ENCODE measurements around the gene SORBS2.
A peak's percentile ranks its signal among the peaks of the same experiment; 100 is the strongest.

Gene SORBS2

DNA sequence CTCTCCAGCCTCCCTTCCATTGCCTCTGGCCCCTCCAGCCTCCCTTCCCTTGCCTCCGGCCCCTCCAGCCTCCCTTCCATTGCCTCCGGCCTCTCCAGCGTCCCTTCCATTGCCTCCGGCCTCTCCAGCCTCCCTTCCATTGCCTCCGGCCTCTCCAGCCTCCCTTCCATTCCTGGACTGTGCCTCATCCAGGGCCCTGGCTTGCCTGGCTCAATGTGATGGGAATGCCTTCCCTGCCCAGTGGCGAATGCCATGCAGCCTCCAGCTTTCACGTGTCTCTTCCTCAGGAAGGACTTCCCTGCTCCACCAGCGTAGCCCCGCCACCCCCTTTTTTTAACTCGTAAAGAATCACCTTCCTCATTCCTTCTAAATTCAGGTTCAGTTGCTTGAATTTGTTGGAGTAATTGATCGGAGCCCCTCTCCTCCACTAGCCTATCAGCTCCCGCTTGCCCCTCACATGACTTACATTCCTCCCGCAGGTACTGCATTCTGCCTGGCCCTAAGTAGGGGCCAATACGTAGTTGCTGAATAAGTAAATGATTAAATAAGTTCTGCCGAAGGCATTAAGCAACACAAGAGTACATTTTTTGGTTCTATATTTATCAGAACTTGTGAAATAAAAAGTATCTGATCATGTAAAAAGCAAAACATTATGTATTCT lies 30.3 kb downstream of the SORBS2 start:
- H3K4me3 ChIP-seq (ENCODE audit: low read depth, low read length) = no peak overlapping the region
- TF ChIP-seq, protein P1, sequence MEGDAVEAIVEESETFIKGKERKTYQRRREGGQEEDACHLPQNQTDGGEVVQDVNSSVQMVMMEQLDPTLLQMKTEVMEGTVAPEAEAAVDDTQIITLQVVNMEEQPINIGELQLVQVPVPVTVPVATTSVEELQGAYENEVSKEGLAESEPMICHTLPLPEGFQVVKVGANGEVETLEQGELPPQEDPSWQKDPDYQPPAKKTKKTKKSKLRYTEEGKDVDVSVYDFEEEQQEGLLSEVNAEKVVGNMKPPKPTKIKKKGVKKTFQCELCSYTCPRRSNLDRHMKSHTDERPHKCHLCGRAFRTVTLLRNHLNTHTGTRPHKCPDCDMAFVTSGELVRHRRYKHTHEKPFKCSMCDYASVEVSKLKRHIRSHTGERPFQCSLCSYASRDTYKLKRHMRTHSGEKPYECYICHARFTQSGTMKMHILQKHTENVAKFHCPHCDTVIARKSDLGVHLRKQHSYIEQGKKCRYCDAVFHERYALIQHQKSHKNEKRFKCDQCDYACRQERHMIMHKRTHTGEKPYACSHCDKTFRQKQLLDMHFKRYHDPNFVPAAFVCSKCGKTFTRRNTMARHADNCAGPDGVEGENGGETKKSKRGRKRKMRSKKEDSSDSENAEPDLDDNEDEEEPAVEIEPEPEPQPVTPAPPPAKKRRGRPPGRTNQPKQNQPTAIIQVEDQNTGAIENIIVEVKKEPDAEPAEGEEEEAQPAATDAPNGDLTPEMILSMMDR (IDR thresholded peaks at IDR 0.05; ENCODE audit: low read depth, low read length, missing control alignments) = no peak
- in situ Hi-C loops (cut with HindIII; ENCODE audit: low pct_ligation_motif_present, low sequenced_read_pairs) = no loop called here
- H3K27ac ChIP-seq = no peak overlapping the region
- no peaks in the 10 kb centered on the region for H3K36me3 ChIP-seq (replicated peaks)
- no peak for DNase-seq
- H3K27me3 ChIP-seq (replicated peaks) = no peaks in the 10 kb centered on the region

DNA sequence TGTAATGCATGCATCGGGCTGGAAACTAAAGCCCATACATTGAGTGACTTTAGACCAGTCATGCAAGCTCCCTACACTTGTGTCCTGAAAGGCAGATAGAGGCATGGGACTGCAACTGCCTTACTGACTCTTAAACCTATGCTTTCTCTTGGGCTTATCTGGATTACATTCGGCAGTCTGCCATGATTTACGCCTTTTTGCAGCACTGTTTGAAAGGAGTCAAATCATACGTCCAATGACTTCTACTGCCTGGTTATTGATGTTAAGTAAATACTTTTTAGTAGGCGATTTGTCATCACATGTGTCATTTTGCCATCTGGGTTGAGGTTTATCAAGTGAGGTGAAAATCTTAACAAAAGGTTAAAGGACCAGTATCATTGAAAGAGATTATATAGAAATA lies 31.5 kb downstream of the SORBS2 start:
- TF ChIP-seq, protein P1 (IDR thresholded peaks at IDR 0.05; ENCODE audit: low read depth, low read length, missing control alignments) = no peak

DNA sequence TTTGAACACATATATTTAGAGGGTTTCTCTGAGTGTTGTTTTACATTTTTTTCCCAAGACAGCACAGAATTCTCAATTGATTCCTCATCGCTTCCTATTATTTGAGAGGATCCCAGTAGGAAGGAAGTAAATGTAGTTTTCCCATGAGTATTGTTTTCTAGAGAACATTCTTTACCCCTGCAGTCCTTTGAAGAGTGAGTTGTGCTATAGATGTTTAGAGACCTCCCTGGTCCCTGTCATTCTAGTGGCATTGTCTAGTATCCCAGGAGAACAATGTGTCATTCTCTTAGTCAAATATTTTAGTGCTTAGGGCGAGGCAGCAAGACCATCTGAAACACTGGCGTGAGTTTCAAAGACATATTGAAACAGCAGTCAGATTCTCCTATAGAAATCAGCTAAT lies 32.5 kb downstream of the SORBS2 start:
- peak overlapping the region; percentile 82 for H3K27ac ChIP-seq
- DNase-seq = peak; percentile 72
- H3K4me3 ChIP-seq (ENCODE audit: low read depth, low read length) = no peak overlapping the region
- no peaks in the 10 kb centered on the region for H3K36me3 ChIP-seq (replicated peaks)
- in situ Hi-C loops (cut with HindIII; ENCODE audit: low pct_ligation_motif_present, low sequenced_read_pairs) = no loop called here
- H3K27me3 ChIP-seq (replicated peaks) = no peaks in the 10 kb centered on the region
- TF ChIP-seq, protein P1 (IDR thresholded peaks at IDR 0.05; ENCODE audit: low read depth, low read length, missing control alignments) = no peak

More for the DNA sequence above, 31.5 kb downstream of the SORBS2 start:
- Histone ChIP-seq H3K36me3 (replicated peaks) (no peaks in the 10 kb centered on the region), H3K27me3 (replicated peaks) (no peaks in the 10 kb centered on the region), H3K27ac (peak overlapping the region; percentile 82), H3K4me3 (ENCODE audit: low read depth, low read length) (no peak overlapping the region)
- in situ Hi-C loops (cut with HindIII; ENCODE audit: low pct_ligation_motif_present, low sequenced_read_pairs) = no loop called here
- DNase-seq = no peak

DNA sequence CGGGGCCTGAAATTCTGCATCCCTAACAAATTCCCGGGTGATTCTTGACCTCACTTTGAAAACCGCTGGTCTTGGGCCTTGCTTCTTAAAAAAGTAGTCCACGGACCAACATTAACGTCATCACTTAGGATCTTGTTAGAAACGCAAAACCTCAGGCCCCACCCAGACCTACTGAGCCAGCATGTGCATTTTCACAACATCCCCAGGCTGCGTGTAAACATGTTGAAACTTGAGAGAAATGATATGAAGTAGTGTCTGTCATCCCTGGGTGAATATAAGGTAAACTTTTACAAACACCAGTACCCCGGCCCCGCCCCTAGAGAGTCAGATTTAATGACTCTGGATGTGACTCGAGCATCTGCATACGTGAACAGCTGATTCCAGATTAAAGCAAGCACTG lies 33.7 kb downstream of the SORBS2 start:
- peak; percentile 43 for DNase-seq
- peak overlapping the region; percentile 82 for H3K27ac ChIP-seq
- H3K36me3 ChIP-seq (replicated peaks) = no peaks in the 10 kb centered on the region
- no peak overlapping the region for H3K4me3 ChIP-seq (ENCODE audit: low read depth, low read length)
- H3K27me3 ChIP-seq (replicated peaks) = no peaks in the 10 kb centered on the region
- in situ Hi-C loops (cut with HindIII; ENCODE audit: low pct_ligation_motif_present, low sequenced_read_pairs) = no loop called here
- TF ChIP-seq, protein P1 (IDR thresholded peaks at IDR 0.05; ENCODE audit: low read depth, low read length, missing control alignments) = no peak

DNA sequence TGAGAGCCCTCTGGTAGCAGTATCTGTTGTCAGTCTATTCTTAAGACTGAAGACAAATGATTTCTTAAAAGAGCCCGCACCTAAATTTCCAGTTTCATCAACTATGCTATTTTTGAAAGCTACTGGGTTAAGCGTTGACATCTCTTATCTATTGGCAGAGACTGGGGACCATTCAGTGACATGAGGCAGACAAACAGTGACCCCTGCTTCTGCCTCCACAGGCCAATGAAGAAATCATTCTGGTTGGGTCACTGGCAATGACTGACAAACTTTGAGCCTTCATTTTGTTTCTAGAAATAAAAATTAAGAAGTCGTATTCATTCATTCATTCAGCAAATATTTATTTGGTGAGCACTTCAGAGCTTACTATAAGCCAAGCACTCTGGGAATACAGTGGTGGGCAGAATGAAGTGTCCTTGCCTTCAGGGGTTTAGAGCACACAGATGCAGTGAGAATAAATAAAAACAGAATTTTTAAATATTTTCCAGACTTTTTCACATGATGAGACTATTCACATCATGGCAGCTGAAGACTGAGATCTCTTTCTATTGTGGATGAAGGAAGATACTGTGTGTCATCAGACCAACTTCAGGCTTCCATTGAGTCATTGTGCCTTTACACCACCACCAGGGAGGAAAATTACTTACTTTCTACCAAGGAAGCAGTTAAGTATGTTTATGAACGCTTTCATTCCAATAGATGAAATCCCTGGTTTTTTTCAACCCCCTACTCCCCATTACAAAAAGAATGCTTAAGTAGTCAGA lies 36.0 kb downstream of the SORBS2 start:
- Histone ChIP-seq H3K36me3 (replicated peaks) (no peaks in the 10 kb centered on the region), H3K27ac (peak overlapping the region; percentile 97), H3K27me3 (replicated peaks) (no peaks in the 10 kb centered on the region), H3K4me3 (ENCODE audit: low read depth, low read length) (peak overlapping the region; percentile 52)
- in situ Hi-C loops (cut with HindIII; ENCODE audit: low pct_ligation_motif_present, low sequenced_read_pairs) = no loop called here
- DNase-seq = no peak
- TF ChIP-seq, protein P1 (IDR thresholded peaks at IDR 0.05; ENCODE audit: low read depth, low read length, missing control alignments) = no peak

Measured in brain microvascular endothelial cell (primary cell).